ENCODE measurements around the gene CWC22. TPM values are rescaled to one million over a fixed set of nuclear protein-coding genes. Genes with fewer than 3 reads are reported as not detected.

The CWC22 gene
- total RNA-seq, 1 donor from 2014 or later: 24.4 TPM

Small RNA genes within 50 kb of the gene (small RNA-seq; reads per million reads assigned to genes)
- not detected for gene RF00416 (ENCODE audit: low replicate concordance)

Other genes with a start within 250 kb of the CWC22 start
- gene ZNF385B, start 145.7 kb downstream of the CWC22 start, total RNA-seq: 0.51 TPM

Measured in tongue (tissue), 2 donors.